ENCODE results near the gene ETS1. TPM values are rescaled to one million over a fixed set of nuclear protein-coding genes. Genes with fewer than 3 reads are reported as not detected.

Gene ETS1
- total RNA-seq, 1 donor from 2014 or later, result 88.0 TPM

DNA sequence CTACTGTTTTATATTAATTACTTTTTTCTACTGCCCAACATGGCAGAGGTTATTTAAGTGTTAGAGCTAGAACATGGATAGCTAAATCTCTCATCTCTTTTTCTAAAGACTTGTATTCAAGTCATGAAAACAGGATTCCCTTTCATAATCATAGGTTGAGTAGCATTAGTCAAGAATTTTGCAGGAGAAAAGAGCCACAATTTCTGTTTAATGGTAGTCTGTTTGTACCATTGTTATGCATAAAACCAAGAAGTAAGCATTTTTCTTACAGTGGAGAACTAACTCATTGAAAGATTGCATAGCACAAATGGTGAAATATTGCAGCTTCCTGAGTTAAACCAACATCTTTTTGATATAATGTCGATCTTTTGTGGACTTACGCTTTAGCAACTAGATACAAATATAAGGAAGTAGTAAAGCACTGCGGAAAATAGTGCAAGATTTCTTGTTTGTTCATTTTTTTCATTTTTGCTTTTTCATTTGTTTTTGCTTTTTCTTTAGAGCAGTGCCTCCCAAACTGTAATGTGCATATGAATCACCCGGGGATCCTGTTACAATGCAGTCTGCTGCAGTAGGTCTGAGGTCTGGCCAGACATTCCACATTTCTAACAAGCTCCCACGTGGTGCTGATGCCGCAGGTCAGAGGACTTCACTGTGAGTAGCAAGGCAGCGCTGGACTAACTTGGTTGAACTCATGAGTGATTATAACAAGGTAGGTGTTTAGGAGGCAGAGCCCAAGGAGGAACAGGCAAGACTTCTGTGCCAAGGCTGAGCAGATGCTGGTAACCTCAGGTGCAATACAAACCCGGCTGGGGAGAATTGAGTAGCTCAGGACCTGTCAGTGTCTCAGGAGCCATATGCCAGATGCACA, 4.6 kb downstream of the ETS1 start:
- Histone ChIP-seq H3K4me3 (no peak overlapping the region), H3K36me3 (no peaks in the 10 kb centered on the region), H3K9me3 (no peaks in the 10 kb centered on the region), H3K27ac (no peak overlapping the region), H3K4me1 (no peaks in the 10 kb centered on the region), H3K27me3 (no peaks in the 10 kb centered on the region)
- intact Hi-C loops (cut with DNase I), result no loop called here
- DNase-seq (ENCODE audit: low spot score in 2 of 2), result no peak
- TF ChIP-seq, protein P1, sequence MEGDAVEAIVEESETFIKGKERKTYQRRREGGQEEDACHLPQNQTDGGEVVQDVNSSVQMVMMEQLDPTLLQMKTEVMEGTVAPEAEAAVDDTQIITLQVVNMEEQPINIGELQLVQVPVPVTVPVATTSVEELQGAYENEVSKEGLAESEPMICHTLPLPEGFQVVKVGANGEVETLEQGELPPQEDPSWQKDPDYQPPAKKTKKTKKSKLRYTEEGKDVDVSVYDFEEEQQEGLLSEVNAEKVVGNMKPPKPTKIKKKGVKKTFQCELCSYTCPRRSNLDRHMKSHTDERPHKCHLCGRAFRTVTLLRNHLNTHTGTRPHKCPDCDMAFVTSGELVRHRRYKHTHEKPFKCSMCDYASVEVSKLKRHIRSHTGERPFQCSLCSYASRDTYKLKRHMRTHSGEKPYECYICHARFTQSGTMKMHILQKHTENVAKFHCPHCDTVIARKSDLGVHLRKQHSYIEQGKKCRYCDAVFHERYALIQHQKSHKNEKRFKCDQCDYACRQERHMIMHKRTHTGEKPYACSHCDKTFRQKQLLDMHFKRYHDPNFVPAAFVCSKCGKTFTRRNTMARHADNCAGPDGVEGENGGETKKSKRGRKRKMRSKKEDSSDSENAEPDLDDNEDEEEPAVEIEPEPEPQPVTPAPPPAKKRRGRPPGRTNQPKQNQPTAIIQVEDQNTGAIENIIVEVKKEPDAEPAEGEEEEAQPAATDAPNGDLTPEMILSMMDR (IDR thresholded peaks at IDR 0.05), result no peak

DNA sequence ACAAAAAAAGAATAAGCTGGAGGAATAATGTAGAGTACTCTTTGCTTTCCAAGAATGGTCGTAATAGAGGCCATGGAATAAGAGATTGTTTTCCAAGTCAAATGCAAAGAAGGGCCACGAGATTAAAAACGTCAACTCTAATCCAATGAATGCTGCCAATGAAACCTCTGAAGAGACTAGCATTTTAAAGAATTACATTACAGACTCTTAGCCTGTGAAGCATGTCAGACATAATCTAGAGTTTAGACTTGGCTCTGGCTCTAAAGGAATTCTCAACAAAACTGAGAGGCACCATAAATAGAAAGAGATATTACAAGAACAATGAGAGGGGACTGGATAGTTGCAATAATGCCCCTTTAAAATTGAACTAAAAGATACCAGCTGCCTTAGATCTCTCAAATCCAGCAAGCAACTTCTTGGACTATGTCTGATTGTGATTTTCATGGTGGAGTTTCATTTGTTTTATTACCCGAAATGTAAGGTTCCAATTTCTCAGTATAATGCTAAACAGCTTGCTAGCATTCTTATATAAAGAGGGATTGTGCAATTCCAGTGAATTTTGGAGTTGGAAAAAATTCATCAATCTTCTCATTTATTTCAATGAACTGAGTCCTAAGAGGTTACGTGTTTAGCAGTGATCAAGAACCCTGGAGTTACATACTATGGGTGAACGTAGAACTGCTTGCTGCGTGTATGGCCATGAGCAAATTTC, 5.6 kb downstream of the ETS1 start:
- H3K27ac ChIP-seq, result no peak overlapping the region
- TF ChIP-seq, protein P1 (IDR thresholded peaks at IDR 0.05), result no peak
- intact Hi-C loops (cut with DNase I), result no loop called here

DNA sequence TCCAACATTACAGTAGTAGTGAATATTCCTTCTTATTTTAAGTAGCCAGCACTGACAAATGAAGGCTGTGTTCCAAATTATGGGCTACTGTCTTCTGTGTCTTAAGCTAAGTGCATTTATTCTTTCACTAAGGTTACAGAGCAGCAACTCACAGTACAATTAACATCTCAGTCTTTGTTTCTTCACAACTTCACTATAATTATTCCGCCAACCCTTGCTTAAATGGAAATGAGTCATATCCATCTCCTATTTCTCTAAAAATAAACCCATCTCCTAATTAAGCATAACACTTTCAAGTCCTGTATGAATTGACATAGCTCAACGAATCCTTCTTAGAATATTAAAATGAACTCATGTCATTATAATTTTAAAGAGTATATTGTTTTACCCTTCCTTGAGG, 6.7 kb downstream of the ETS1 start:
- no peaks in the 10 kb centered on the region for H3K36me3 ChIP-seq
- intact Hi-C loops (cut with DNase I), result no loop called here
- H3K27ac ChIP-seq, result no peak overlapping the region

More for the DNA sequence above, 5.6 kb downstream of the ETS1 start:
- Histone ChIP-seq H3K36me3 (no peaks in the 10 kb centered on the region), H3K9me3 (no peaks in the 10 kb centered on the region), H3K4me1 (peaks cover 0 to 2% of the 10 kb centered on the region in 2 donors), H3K27me3 (no peaks in the 10 kb centered on the region), H3K4me3 (no peak overlapping the region)
- no peak for DNase-seq (ENCODE audit: low spot score in 2 of 2)

DNA sequence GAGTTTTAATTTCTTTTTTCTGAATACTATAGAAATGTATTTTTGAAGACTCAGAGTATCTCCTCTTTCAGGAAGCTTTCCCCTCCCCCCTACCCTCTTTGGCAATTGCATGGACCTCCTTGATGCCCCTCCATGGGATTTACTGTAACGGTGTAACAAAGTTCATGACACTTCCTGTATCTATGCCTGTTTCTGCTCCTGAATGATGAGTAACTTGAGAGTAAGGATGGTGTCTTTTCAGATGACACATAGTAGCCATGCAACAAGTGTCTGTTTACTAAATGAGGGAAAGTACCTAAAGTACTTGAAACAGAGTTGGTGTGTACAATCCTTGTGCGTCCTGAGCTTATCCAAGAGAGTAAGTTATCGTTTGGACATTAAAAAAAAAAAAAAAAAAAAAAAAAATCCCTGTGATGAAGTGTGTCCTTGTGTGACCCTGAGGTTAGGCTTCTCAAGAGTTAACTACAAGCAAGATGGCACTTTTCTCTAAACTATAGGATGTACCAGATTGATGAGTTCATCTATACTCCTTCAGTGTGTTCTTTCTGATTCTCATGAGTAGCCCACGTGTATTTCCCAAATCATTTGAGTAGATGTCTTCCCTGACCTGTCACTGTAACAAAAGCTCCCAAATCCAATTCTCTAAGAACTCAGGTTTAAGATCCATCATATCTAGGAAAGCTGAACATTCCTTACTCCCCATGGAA, 7.4 kb downstream of the ETS1 start:
- no peaks in the 10 kb centered on the region for H3K36me3 ChIP-seq
- TF ChIP-seq, protein P1 (IDR thresholded peaks at IDR 0.05), result no peak
- no peak overlapping the region for H3K27ac ChIP-seq
- intact Hi-C loops (cut with DNase I), result no loop called here
- no peak for DNase-seq (ENCODE audit: low spot score in 2 of 2)
- peaks cover 0 to 7% of the 10 kb centered on the region in 2 donors for H3K4me1 ChIP-seq
- no peaks in the 10 kb centered on the region for H3K9me3 ChIP-seq
- no peak overlapping the region for H3K4me3 ChIP-seq
- H3K27me3 ChIP-seq, result no peaks in the 10 kb centered on the region

More for the DNA sequence above, 6.7 kb downstream of the ETS1 start:
- TF ChIP-seq, protein P1 (IDR thresholded peaks at IDR 0.05), result no peak
- peaks cover 0 to 7% of the 10 kb centered on the region in 2 donors for H3K4me1 ChIP-seq
- H3K9me3 ChIP-seq, result no peaks in the 10 kb centered on the region
- no peak overlapping the region for H3K4me3 ChIP-seq
- no peaks in the 10 kb centered on the region for H3K27me3 ChIP-seq
- no peak for DNase-seq (ENCODE audit: low spot score in 2 of 2)

DNA sequence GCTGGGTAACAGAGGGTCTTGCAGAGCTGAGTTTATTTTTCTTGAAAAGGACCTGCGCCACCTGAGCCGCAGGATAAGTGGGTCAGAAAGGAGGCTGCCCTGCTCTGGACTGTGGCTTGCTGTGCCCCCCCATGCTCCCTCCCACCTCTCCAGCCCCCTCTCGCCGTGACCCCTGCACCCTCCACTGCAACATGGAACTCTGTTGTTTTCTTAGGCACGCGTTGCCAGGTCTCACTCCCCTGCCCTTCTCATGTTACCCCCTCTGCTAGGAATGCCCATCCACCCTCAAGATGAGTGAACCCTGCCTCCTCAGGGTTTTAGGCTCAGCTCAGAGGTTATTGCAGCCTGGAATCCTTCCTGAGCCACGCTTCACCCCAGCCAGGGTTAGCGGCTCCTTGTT, 10.8 kb downstream of the ETS1 start:
- intact Hi-C loops (cut with DNase I), result no loop called here
- Histone ChIP-seq H3K4me1 (peaks cover 0 to 7% of the 10 kb centered on the region in 2 donors), H3K36me3 (no peaks in the 10 kb centered on the region), H3K27me3 (no peaks in the 10 kb centered on the region), H3K27ac (no peak overlapping the region), H3K9me3 (peaks cover 0 to 4% of the 10 kb centered on the region in 2 donors), H3K4me3 (no peak overlapping the region)
- TF ChIP-seq, protein P1 (IDR thresholded peaks at IDR 0.05), result no peak
- DNase-seq (ENCODE audit: low spot score in 2 of 2), result no peak
